Stimulated activated CD4-positive, alpha-beta T cell treated with anti-CD3 and anti-CD28 coated beads, Interleukin-1b, Interleukin-23, amount 100 ng/mL, for 48 hours (primary cell): Measurements from ENCODE around the gene TRPV2.
A peak's percentile ranks its signal among the peaks of the same experiment; 100 is the strongest.

ENCODE experiments used
- DNase-seq: peaks from one replicate; pipeline ENCODE4 v3.0.0-alpha.2; 2020

Gene TRPV2

GRCh38 chr17:16407911-16408588, 7.3 kb upstream of the TRPV2 start:
- no peak for DNase-seq

- no peak for DNase-seq
These were observed 2.0 kb downstream of the TRPV2 start for GRCh38 chr17:16417399-16417798.

GRCh38 chr17:16417896-16418684, 2.7 kb downstream of the TRPV2 start:
- DNase-seq, result no peak

GRCh38 chr17:16418685-16419068, 3.3 kb downstream of the TRPV2 start:
- no peak for DNase-seq

- DNase-seq, result peak; percentile 83
These were observed 3.9 kb downstream of the TRPV2 start for GRCh38 chr17:16419074-16419928.

- DNase-seq, result peak; percentile 62
These were observed 4.5 kb downstream of the TRPV2 start for GRCh38 chr17:16419929-16420271.

GRCh38 chr17:16422416-16422815, 7.0 kb downstream of the TRPV2 start:
- DNase-seq, result no peak

GRCh38 chr17:16423226-16423872, 8.0 kb downstream of the TRPV2 start:
- no peak for DNase-seq

- no peak for DNase-seq
These were observed 9.8 kb downstream of the TRPV2 start for GRCh38 chr17:16425202-16425601.

- no peak for DNase-seq
These were observed 10.6 kb downstream of the TRPV2 start for GRCh38 chr17:16425698-16426659.

- DNase-seq, result no peak
These were observed 11.6 kb downstream of the TRPV2 start for GRCh38 chr17:16427020-16427419.

GRCh38 chr17:16428098-16428882, 12.9 kb downstream of the TRPV2 start:
- DNase-seq, result peak; percentile 68

GRCh38 chr17:16429083-16429482, 13.7 kb downstream of the TRPV2 start:
- no peak for DNase-seq

- no peak for DNase-seq
These were observed 15.3 kb downstream of the TRPV2 start for GRCh38 chr17:16430650-16431049.

GRCh38 chr17:16432017-16432416, 16.6 kb downstream of the TRPV2 start:
- DNase-seq, result no peak

GRCh38 chr17:16433514-16433913, 18.1 kb downstream of the TRPV2 start:
- no peak for DNase-seq

GRCh38 chr17:16434662-16435061, 19.3 kb downstream of the TRPV2 start:
- no peak for DNase-seq

- no peak for DNase-seq
These were observed 20.8 kb downstream of the TRPV2 start for GRCh38 chr17:16435925-16436886.

- no peak for DNase-seq
These were observed 21.7 kb downstream of the TRPV2 start for GRCh38 chr17:16437083-16437482.

GRCh38 chr17:16438173-16438556, 22.8 kb downstream of the TRPV2 start:
- DNase-seq, result no peak
